ENCODE results near the gene PRDX5.

PRDX5 gene

DNA sequence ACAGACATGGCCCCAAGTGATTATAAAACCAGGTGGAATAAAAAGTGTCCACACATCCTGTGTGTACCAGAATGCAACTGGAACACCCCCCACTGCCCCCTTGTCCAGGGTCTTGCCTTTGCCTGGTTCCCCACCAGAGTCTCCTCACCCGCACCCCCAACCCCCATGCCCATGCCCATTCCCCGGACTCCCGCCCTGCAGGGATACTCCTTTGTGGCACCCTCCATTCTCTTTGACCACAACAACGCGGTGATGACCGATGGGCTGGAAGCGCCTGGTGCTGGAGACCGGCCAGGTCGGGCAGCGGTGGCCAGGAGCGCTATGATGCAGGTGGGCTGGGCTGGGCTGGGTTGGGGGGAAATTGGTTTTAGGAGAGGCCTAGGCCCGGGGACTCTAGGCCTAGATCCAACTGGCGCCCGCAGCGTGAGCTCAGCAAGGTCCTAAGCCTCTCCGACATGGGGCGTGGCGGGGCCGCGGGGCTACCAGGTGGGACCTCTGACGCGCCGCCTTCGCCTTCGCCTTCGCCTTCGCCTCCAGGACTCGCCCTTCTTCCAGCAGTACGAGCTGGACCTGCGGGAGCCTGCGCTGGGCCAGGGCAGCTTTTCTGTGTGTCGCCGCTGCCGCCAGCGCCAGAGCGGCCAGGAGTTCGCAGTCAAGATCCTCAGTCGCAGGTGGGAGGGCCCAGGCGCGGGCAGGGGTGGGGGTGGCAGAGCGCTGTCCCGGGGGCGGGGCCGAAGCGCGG is 50.2 kb downstream of the PRDX5 start:
- DNase-seq (ENCODE audit: low read depth, low spot score): no peak
- POLR2A ChIA-PET: no interaction called here
- H3K4me3 ChIP-seq (ENCODE audit: low read depth, low read length): no peak overlapping the region
- CTCF ChIA-PET: interaction anchor here (6.3 kb wide), 1 partner anchor 13 kb away, joined by 45 read pairs; no protein-coding TSS in a partner anchor
- TF ChIP-seq, protein P1, sequence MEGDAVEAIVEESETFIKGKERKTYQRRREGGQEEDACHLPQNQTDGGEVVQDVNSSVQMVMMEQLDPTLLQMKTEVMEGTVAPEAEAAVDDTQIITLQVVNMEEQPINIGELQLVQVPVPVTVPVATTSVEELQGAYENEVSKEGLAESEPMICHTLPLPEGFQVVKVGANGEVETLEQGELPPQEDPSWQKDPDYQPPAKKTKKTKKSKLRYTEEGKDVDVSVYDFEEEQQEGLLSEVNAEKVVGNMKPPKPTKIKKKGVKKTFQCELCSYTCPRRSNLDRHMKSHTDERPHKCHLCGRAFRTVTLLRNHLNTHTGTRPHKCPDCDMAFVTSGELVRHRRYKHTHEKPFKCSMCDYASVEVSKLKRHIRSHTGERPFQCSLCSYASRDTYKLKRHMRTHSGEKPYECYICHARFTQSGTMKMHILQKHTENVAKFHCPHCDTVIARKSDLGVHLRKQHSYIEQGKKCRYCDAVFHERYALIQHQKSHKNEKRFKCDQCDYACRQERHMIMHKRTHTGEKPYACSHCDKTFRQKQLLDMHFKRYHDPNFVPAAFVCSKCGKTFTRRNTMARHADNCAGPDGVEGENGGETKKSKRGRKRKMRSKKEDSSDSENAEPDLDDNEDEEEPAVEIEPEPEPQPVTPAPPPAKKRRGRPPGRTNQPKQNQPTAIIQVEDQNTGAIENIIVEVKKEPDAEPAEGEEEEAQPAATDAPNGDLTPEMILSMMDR (IDR thresholded peaks at IDR 0.05; ENCODE audit: insufficient read depth, low read length, missing control alignments): no peak

DNA sequence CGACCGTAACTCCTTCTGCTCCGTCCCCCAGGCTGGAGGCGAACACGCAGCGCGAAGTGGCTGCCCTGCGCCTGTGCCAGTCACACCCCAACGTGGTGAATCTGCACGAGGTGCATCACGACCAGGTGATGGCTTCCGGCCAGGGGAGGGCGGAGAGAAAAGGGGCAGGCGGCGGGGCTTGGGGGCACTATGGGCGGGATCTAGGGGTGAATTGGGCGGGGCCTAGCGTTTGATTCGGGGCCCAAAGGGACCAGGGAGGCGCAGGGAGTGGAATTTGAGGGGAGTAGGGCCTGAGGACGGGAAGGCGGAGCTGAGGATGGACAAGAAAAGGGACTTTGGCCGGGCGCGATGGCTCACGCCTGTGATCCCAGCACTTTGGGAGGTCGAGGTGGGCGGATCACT is 50.8 kb downstream of the PRDX5 start:
- no peak overlapping the region for H3K4me3 ChIP-seq (ENCODE audit: low read depth, low read length)
- POLR2A ChIA-PET: interaction anchor here (0.6 kb wide), 1 partner anchor 113 kb away, joined by 3 read pairs; no protein-coding TSS in a partner anchor
- no peak for DNase-seq (ENCODE audit: low read depth, low spot score)
- CTCF ChIA-PET: interaction anchor here (1.1 to 6.3 kb wide), 2 partner anchors 10 to 14 kb away, joined by 3 to 45 read pairs; no protein-coding TSS in a partner anchor
- TF ChIP-seq, protein P1 (IDR thresholded peaks at IDR 0.05; ENCODE audit: insufficient read depth, low read length, missing control alignments): no peak

DNA sequence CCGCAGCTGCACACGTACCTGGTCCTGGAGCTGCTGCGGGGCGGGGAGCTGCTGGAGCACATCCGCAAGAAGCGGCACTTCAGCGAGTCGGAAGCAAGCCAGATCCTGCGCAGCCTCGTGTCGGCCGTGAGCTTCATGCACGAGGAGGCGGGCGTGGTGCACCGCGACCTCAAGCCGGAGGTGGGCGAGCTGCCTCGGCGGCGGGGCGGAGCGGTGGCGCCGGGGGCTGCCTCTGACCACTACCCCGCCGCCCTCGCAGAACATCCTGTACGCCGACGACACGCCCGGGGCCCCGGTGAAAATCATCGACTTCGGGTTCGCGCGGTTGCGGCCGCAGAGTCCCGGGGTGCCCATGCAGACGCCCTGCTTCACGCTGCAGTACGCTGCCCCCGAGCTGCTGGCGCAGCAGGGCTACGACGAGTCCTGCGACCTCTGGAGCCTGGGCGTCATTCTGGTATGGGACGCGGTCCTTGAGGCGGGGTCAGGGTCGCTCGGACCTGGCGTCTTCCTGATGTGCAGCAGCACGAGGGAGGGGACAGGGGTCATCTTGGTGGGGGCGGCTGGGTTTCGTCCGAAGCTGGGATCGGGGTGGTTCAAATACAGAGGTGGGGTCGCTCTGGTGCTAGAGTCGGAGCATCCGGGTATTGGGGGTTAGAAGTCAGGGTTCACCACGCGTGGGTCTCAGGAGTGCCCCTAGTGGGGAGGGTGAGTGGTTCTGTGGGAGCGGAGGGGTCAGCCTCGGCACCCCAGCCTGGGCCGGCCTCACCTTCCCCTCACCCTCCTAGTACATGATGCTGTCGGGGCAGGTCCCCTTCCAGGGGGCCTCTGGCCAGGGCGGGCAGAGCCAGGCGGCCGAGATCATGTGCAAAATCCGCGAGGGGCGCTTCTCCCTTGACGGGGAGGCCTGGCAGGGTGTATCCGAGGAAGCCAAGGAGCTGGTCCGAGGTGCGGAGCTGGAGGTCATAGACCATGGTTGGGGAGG is 51.8 kb downstream of the PRDX5 start:
- no peak overlapping the region for H3K4me3 ChIP-seq (ENCODE audit: low read depth, low read length)
- DNase-seq (ENCODE audit: low read depth, low spot score): no peak
- TF ChIP-seq, protein P1 (IDR thresholded peaks at IDR 0.05; ENCODE audit: insufficient read depth, low read length, missing control alignments): no peak
- ChIA-PET POLR2A (interaction anchor here (0.6 to 0.7 kb wide), 2 partner anchors 12 to 112 kb away, joined by 3 read pairs; no protein-coding TSS in a partner anchor), CTCF (interaction anchor here (1.1 kb wide), 1 partner anchor 11 kb away, joined by 3 read pairs; no protein-coding TSS in a partner anchor)

DNA sequence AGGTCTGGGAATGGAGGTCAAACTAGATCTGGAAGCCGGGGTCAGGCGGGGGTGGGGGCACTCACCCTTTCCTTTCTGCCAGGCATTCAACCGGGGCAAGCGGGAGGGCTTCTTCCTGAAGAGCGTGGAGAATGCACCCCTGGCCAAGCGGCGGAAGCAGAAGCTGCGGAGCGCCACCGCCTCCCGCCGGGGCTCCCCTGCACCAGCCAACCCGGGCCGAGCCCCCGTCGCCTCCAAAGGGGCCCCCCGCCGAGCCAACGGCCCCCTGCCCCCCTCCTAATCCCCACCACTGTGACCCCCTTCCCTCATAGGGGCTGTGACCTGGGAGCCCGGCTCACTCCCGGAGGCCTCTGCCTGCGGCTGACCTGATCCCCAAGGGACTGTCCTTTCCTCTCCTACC is 53.3 kb downstream of the PRDX5 start:
- POLR2A ChIA-PET: no interaction called here
- H3K4me3 ChIP-seq (ENCODE audit: low read depth, low read length): no peak overlapping the region
- no peak for DNase-seq (ENCODE audit: low read depth, low spot score)
- CTCF ChIA-PET: no interaction called here
- TF ChIP-seq, protein P1 (IDR thresholded peaks at IDR 0.05; ENCODE audit: insufficient read depth, low read length, missing control alignments): no peak

All from AG04449 (cell line).